Ovary (tissue), 9 donors: Measurements from ENCODE around the gene ZC3H8. TPM values are rescaled to one million over a fixed set of nuclear protein-coding genes. Genes with fewer than 3 reads are reported as not detected.
"Not testable (repeated sequence)": the region's sequence is repeated elsewhere in the genome, so short reads cannot be mapped to it uniquely, and the experiment has no call there.

ENCODE experiments used
- DNase-seq, 5 donors: peaks; one replicate each; pipeline ENCODE4 v3.0.0-alpha.2; 2019 to 2020
- H3K27ac ChIP-seq, 2 donors: fragments of 200-600 bp; one replicate each; pipeline versions ENCODE4 v1.5.1 to v1.8.0; 2019 to 2022
- H3K27me3 ChIP-seq: fragments of 200-600 bp; one replicate; pipeline ENCODE4 v1.8.0; 2022
- H3K36me3 ChIP-seq: fragments of 200-600 bp; sonication (generic); one replicate; pipeline ENCODE4 v1.5.1; 2019
- H3K4me1 ChIP-seq: one replicate; pipeline ENCODE4 v1.8.1; 2013; ENCODE audit warnings: mild to moderate bottlenecking, moderate library complexity; ENCODE audit not compliant: insufficient read depth
- H3K4me3 ChIP-seq: fragments of 200-600 bp; sonication (generic); one replicate; pipeline ENCODE4 v1.5.1; 2017
- H3K9me3 ChIP-seq, 2 donors: fragments of 200-600 bp in 1 of 2; sonication (generic) in 1 of 2; one replicate each; pipeline versions ENCODE4 v1.5.1 to v1.8.1; 2013 to 2019; ENCODE audit warnings: mild to moderate bottlenecking in 1 of 2, moderate library complexity in 1 of 2
- EP300 ChIP-seq: sonication (generic); formaldehyde crosslinking; IDR thresholded peaks from one replicate; pipeline ENCODE4 v1.6.1; 2017; ENCODE audit warnings: antibody characterized with exemption
- POLR2A ChIP-seq: fragments of 450-650 bp; IDR thresholded peaks from one replicate; pipeline ENCODE4 v1.6.1; 2017; ENCODE audit warnings: antibody characterized with exemption, mild to moderate bottlenecking, moderate library complexity
- whole genome bisulfite sequencing, 3 donors: extraction: QIAGEN DNeasy Blood & Tissue Kit in 1 of 3; methylation state at CpG; one replicate each; pipeline versions ENCODE4 v1.1.5 to v1.1.7; 2013 to 2017; 5-methylcytosine and 5-hydroxymethylcytosine counted together
- intact Hi-C, 4 donors: fragments of 100-400 bp; cut with DNase I; formaldehyde crosslinking; loops; one replicate each; pipeline versions ENCODE4 v1.11.0 to v1.15.1; 2022 to 2023
- polyA plus RNA-seq, 2 donors: library from polyadenylated mRNA; stranded (reverse); fragments of 200-250 nt in 1 of 2; fragments of 350-450 nt in 1 of 2; fragmentation: Illumina TruSeq in 1 of 2; extraction: RNeasy Lipid Tissue Mini Kit (QIAGEN cat#74804) in 1 of 2; gene quantifications; one replicate each; pipeline ENCODE4 v1.2.3, GENCODE V29; 2013 to 2014
- total RNA-seq, 7 donors: library from RNA; depleted of rRNA in 2 of 7; stranded (reverse); fragments of >200 nt in 2 of 7; fragmentation: NEBNext Ultra II Directional in 3 of 7; extraction: Animal tissue kit (Norgen Biotek cat#: 25700) in 3 of 7; gene quantifications; one replicate each; pipeline versions ENCODE4 v1.1.0 to v1.2.4, GENCODE V29; 2016 to 2023
- TF ChIP-seq, protein P1 (sequence below), 3 donors: fragments of 450-650 bp in 2 of 3; fragments of 200-600 bp in 1 of 3; IDR thresholded peaks; one replicate each; pipeline versions ENCODE4 v1.5.1 to v1.8.0; 2016 to 2022; ENCODE audit warnings: antibody characterized with exemption in 3 of 3, mild to moderate bottlenecking in 1 of 3
- donor health status: DM: no; HTN: no; CAD: no; lungs with moderate emphysema.
- donor health status: DM: no; HTN: no; CAD: no.
- donor health status: Bipolar disorder and iron deficiency.
- donor health status: DM: yes; HTN: yes; CAD: no.
- donor health status: DM: no; HTN: no; CAD: no.
- donor health status: DM: yes; HTN: yes; CAD: no.

The ZC3H8 gene
- total and polyA plus RNA-seq, 9 donors = 4.9 to 36.2 (median 10.9) TPM

DNA sequence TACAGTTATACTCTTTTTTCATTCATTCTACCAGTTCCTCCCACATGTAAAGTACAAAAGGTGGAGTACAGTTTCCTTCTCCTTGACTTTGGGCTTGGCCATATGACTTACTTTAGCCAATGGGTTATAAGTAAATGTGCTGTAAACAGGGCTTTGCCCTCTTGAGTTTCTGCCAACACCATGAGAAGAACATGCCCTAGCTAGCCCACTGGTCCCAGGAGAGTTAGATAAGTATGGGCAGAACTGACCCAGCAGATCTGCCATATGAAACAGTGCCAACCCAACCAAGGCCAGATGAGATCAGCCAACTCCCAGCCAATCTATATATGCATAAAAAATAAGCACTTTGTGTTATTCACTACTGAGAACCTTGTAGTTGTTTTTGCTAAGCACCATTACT is 25.5 kb downstream of the ZC3H8 start:
- intact Hi-C loops = no loop called here
- H3K27ac ChIP-seq = no peak overlapping the region

DNA sequence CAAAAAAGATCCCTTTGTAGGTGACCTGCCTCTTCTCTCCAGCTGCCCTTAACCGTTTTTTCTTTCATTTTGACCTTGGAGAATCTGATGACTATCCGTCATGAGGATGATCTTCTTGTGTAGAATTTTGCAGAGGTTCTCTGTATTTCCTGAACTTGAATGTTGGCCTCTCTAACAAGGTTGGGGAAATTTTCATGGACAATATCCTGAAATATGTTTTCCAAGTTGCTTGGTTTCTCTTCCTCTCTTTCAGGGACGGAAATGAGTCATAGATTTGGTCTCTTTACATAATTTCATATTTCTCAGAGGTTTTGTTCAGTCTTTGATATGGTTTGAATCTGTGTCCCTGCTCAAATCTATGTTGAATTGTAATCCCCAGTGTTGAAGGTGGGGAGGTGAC is 34.0 kb downstream of the ZC3H8 start:
- no peaks in the 10 kb centered on the region for H3K27me3 ChIP-seq
- intact Hi-C loops = no loop called here
- H3K27ac ChIP-seq = no peak overlapping the region
- no peaks in the 10 kb centered on the region for H3K36me3 ChIP-seq
- TF ChIP-seq, protein P1, sequence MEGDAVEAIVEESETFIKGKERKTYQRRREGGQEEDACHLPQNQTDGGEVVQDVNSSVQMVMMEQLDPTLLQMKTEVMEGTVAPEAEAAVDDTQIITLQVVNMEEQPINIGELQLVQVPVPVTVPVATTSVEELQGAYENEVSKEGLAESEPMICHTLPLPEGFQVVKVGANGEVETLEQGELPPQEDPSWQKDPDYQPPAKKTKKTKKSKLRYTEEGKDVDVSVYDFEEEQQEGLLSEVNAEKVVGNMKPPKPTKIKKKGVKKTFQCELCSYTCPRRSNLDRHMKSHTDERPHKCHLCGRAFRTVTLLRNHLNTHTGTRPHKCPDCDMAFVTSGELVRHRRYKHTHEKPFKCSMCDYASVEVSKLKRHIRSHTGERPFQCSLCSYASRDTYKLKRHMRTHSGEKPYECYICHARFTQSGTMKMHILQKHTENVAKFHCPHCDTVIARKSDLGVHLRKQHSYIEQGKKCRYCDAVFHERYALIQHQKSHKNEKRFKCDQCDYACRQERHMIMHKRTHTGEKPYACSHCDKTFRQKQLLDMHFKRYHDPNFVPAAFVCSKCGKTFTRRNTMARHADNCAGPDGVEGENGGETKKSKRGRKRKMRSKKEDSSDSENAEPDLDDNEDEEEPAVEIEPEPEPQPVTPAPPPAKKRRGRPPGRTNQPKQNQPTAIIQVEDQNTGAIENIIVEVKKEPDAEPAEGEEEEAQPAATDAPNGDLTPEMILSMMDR (IDR thresholded peaks at IDR 0.05) = no peak
- TF ChIP-seq EP300 (no peak), POLR2A (no peak)
- no peak for DNase-seq
- H3K4me1 ChIP-seq = no peaks in the 10 kb centered on the region
- 95 to 99% (median 96%) methylated on average over 3 of the region's 3 CpGs for WGBS, 3 donors
- no peaks in the 10 kb centered on the region for H3K9me3 ChIP-seq
- H3K4me3 ChIP-seq = no peak overlapping the region

More for the DNA sequence above, 25.5 kb downstream of the ZC3H8 start:
- Histone ChIP-seq H3K36me3 (no peaks in the 10 kb centered on the region), H3K4me1 (peaks cover 2% of the 10 kb centered on the region), H3K9me3 (no peaks in the 10 kb centered on the region), H3K4me3 (no peak overlapping the region), H3K27me3 (no peaks in the 10 kb centered on the region)
- DNase-seq = no peak
- TF ChIP-seq, protein P1 (IDR thresholded peaks at IDR 0.05) = no peak
- TF ChIP-seq EP300 (no peak), POLR2A (no peak)

DNA sequence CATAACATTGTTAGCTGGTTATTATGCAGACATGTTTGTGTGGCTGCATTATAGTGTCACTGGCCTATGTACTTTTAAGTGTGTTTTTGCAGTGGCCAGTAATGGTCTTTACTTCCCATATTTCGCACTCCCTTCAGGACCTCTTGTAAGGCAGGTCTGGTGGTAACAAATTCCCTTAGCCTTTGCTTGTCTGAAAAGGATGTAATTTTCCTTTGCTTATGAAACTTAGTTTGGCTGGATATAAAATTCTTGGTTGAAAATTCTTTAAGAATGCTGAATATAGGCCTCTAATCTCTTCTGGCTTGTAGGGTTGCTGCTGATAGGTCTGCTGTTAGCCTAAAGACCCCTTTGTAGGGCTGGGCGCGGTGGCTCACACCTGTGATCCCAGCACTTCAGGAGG is 34.7 kb downstream of the ZC3H8 start:
- intact Hi-C loops = no loop called here
- no peak for DNase-seq

DNA sequence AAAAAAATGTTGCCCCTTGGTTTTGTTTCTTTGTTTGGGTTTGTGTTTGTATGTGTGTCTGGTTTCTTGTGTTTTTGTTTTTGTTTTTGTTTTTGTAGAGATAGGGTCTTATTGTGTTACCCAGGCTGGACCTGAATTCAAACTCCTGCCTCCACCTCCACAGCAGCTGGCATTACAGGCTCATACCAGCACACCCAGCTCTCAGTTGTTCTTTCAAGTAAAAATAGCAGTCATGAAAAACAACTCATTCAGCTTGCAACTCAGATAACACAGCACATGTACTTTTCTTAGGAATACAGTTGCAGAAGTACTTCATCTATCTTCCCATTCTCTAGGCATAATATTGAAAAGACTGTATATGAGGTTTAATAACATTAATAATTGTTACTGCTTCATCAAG is 37.0 kb downstream of the ZC3H8 start:
- H3K36me3 ChIP-seq = no peaks in the 10 kb centered on the region
- intact Hi-C loops = no loop called here
- DNase-seq = no peak
- no peaks in the 10 kb centered on the region for H3K27me3 ChIP-seq
- H3K27ac ChIP-seq = no peak overlapping the region
- TF ChIP-seq EP300 = no peak
- no peak for TF ChIP-seq POLR2A
- TF ChIP-seq, protein P1 (IDR thresholded peaks at IDR 0.05) = no peak
- H3K4me1 ChIP-seq = no peaks in the 10 kb centered on the region
- H3K4me3 ChIP-seq = no peak overlapping the region
- no peaks in the 10 kb centered on the region for H3K9me3 ChIP-seq

More for the DNA sequence above, 34.7 kb downstream of the ZC3H8 start:
- WGBS, 3 donors = 97 to 99% (median 99%) methylated on average over 3 of the region's 3 CpGs
- H3K27ac ChIP-seq = no peak overlapping the region
- H3K36me3 ChIP-seq = no peaks in the 10 kb centered on the region
- TF ChIP-seq EP300 (no peak), POLR2A (no peak)
- TF ChIP-seq, protein P1 (IDR thresholded peaks at IDR 0.05) = no peak
- no peaks in the 10 kb centered on the region for H3K4me1 ChIP-seq
- no peaks in the 10 kb centered on the region for H3K27me3 ChIP-seq
- no peaks in the 10 kb centered on the region for H3K9me3 ChIP-seq
- no peak overlapping the region for H3K4me3 ChIP-seq

DNA sequence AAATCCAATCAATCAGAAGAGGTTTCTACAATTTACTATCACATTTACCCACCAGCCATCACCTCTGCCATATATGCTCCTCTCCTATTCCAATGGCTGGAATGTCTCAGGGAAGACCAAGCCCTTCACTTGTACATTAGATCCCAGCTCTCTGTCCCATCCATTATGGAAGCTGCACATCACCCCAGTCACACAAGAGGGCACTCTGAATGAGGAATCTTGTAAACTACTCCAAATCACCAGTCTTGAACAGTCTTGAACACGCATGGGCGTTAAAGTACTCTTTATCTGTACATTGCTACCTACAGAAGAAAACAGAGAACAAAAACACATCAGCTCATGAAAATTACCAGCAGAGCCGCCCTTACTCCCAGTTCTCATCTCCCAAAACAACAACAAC is 38.7 kb downstream of the ZC3H8 start:
- Histone ChIP-seq H3K27ac (no peak overlapping the region), H3K4me1 (no peaks in the 10 kb centered on the region), H3K9me3 (no peaks in the 10 kb centered on the region), H3K27me3 (no peaks in the 10 kb centered on the region), H3K36me3 (no peaks in the 10 kb centered on the region), H3K4me3 (no peak overlapping the region)
- TF ChIP-seq POLR2A (no peak), EP300 (no peak)
- TF ChIP-seq, protein P1 (IDR thresholded peaks at IDR 0.05) = no peak
- intact Hi-C loops = no loop called here
- DNase-seq = no peak
- WGBS, 3 donors = 94 to 96% (median 95%) methylated on average over 3 of the region's 3 CpGs

DNA sequence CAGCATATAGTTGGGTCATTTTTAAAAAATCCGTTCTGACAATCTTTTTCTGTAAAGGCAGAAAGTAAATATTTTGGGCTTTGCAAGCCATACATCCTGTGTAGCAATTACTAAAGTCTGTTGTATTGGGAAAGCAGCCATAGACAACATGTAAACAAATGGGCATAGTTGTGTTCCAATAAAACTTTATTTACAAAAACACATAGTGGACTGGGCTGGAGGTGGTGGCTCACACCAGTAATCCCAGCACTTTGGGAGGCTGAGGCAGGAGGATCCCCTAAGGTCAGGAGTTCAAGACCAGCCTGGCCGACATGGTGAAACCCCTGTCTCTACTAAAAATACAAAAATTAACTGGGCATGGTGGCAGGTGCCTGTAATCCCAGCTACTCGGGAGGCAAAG is 46.9 kb downstream of the ZC3H8 start:
- H3K36me3 ChIP-seq, H3K27ac ChIP-seq, H3K27me3 ChIP-seq, H3K9me3 ChIP-seq, H3K4me1 ChIP-seq, intact Hi-C loops, DNase-seq, H3K4me3 ChIP-seq: not testable (repeated sequence)
- 72 to 83% (median 80%) methylated on average over 3 of the region's 3 CpGs for WGBS, 3 donors
